DOHH2 (cell line): ENCODE measurements around the gene GLRA2.
"Not testable (repeated sequence)": the region's sequence is repeated elsewhere in the genome, so short reads cannot be mapped to it uniquely, and the experiment has no call there.

Experiments
- H3F3A ChIP-seq: fragments of 200-600 bp; sonication (generic), shearing (Covaris generic); 2 replicates; pipeline ENCODE4 v1.6.0; 2016; ENCODE audit warnings: antibody characterized with exemption, mild to moderate bottlenecking; ENCODE audit not compliant: control insufficient read depth, insufficient read depth
- H3K27ac ChIP-seq: fragments of 200-600 bp; sonication (generic); 2 replicates; pipeline ENCODE4 v1.5.1; 2014; ENCODE audit warnings: low read depth, mild to moderate bottlenecking, low read length, moderate library complexity
- H3K27me3 ChIP-seq: fragments of 200-600 bp; sonication (generic); 2 replicates; pipeline ENCODE4 v1.6.1; 2014; ENCODE audit warnings: mild to moderate bottlenecking, low read length, mixed read lengths; ENCODE audit not compliant: control insufficient read depth
- H3K36me3 ChIP-seq: fragments of 200-600 bp; sonication (generic); 2 replicates; pipeline ENCODE4 v1.6.1; 2014; ENCODE audit warnings: mild to moderate bottlenecking, low read length, moderate library complexity, mixed read lengths; ENCODE audit not compliant: control insufficient read depth
- H3K4me1 ChIP-seq: fragments of 200-600 bp; sonication (generic); 2 replicates; pipeline ENCODE4 v1.6.1; 2014; ENCODE audit warnings: mild to moderate bottlenecking, low read length, mixed read lengths; ENCODE audit not compliant: control insufficient read depth
- H3K4me2 ChIP-seq: fragments of 200-600 bp; sonication (generic); 2 replicates; pipeline ENCODE4 v1.6.0; 2014; ENCODE audit warnings: mild to moderate bottlenecking, low read length, moderate library complexity
- H3K4me3 ChIP-seq: fragments of 200-600 bp; sonication (generic); 2 replicates; pipeline ENCODE4 v1.5.1; 2014; ENCODE audit warnings: mild to moderate bottlenecking, low read length, mixed read lengths
- H3K79me2 ChIP-seq: fragments of 200-600 bp; sonication (generic); 2 replicates; pipeline ENCODE4 v1.6.1; 2014; ENCODE audit warnings: mild to moderate bottlenecking, low read length, mixed read lengths; ENCODE audit not compliant: control insufficient read depth
- H3K9me2 ChIP-seq: fragments of 200-600 bp; sonication (generic); replicated peaks from 2 replicates; pipeline ENCODE4 v1.6.1; 2014; ENCODE audit warnings: mild to moderate bottlenecking, low read length, mixed read lengths; ENCODE audit not compliant: control insufficient read depth
- H3K9me3 ChIP-seq: fragments of 200-600 bp; sonication (generic); 2 replicates; pipeline ENCODE4 v1.6.1; 2014; ENCODE audit warnings: antibody characterized with exemption, low read length, mixed read lengths; ENCODE audit not compliant: control insufficient read depth, insufficient read depth
- H4K20me1 ChIP-seq: fragments of 200-600 bp; sonication (generic); 2 replicates; pipeline ENCODE4 v1.6.0; 2014; ENCODE audit warnings: low read depth, mild to moderate bottlenecking, antibody characterized with exemption, low read length, moderate library complexity; ENCODE audit not compliant: control insufficient read depth, insufficient read depth
- CTCF ChIP-seq: fragments of 200-600 bp; sonication (generic); IDR thresholded peaks from one replicate; pipeline ENCODE4 v1.5.1; 2014; ENCODE audit warnings: antibody characterized with exemption, mild to moderate bottlenecking, low read depth, low read length; ENCODE audit not compliant: poor library complexity, severe bottlenecking
- EZH2phosphoT487 ChIP-seq: fragments of 200-600 bp; sonication (generic); IDR thresholded peaks from 2 replicates; pipeline ENCODE4 v1.6.1; 2017; ENCODE audit warnings: borderline replicate concordance, mild to moderate bottlenecking, antibody characterized with exemption, low read length, moderate library complexity, mixed read lengths

The GLRA2 gene

DNA sequence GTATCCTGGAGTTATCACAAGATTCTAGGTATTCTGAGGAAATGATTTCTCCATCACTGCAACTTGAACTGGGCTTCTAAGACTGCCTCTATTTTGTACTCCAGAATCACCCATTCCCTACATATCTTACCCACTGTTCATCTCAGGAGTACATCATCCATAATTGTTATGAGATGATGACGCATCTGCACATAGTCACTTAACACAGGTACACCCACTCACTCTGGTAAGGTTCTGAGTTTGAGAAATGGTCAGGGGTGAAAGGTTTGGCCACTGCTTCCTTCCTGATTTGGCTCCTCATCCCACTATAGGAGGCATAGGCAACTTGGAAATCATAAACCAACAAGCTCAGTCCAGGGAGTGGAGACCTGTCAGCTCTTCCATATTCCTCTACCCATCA is 143.9 kb downstream of the GLRA2 start:
- Histone ChIP-seq H3K4me2 (peak overlapping the region; percentile 19; the same call in 1 of the 2 replicates), H3K9me2 (no peaks in the 10 kb centered on the region), H4K20me1 (no peaks in the 10 kb centered on the region), H3K9me3 (no peaks in the 10 kb centered on the region), H3K36me3 (no peaks in the 10 kb centered on the region), H3K4me1 (peaks cover 32% of the 10 kb centered on the region), H3K4me3 (no peak overlapping the region), H3F3A (no peaks in the 10 kb centered on the region), H3K79me2 (no peaks in the 10 kb centered on the region), H3K27ac (no peak overlapping the region), H3K27me3 (no peaks in the 10 kb centered on the region)
- TF ChIP-seq CTCF (no peak), EZH2phosphoT487 (no peak)

- no peaks in the 10 kb centered on the region for H3K36me3 ChIP-seq
- TF ChIP-seq EZH2phosphoT487 (no peak), CTCF (no peak)
- H3K4me1 ChIP-seq: peaks cover 32% of the 10 kb centered on the region
- H3F3A ChIP-seq: no peaks in the 10 kb centered on the region
- H3K4me3 ChIP-seq: no peak overlapping the region
- H3K9me2 ChIP-seq: no peaks in the 10 kb centered on the region
- no peaks in the 10 kb centered on the region for H3K79me2 ChIP-seq
- H3K9me3 ChIP-seq: no peaks in the 10 kb centered on the region
- no peaks in the 10 kb centered on the region for H4K20me1 ChIP-seq
- H3K27ac ChIP-seq: no peak overlapping the region
- H3K4me2 ChIP-seq: peak overlapping the region; percentile 19; the same call in 1 of the 2 replicates
- H3K27me3 ChIP-seq: no peaks in the 10 kb centered on the region
Measured at GRCh38 chrX:14673764-14674163, 144.4 kb downstream of the GLRA2 start.

DNA sequence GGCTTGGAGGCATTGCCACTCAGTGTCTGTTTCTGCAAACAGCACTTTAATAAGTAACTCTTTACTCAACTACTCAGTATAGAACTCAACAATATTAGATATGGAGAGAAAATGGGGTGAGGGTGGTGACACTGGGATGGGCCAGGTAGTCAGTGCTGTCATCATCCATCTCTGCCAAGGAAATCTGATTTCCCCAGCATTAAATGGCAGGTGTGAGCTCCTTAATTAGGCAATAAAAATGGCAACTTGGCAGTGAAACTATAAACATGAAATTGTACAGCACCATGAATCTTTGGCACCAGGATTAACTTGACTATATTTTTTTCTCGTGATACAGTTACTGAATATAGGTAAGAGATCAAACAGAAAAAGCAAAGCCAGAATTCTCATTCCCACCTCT is 146.2 kb downstream of the GLRA2 start:
- Histone ChIP-seq H3K9me2 (no peaks in the 10 kb centered on the region), H3K4me3 (no peak overlapping the region), H3K4me2 (no peak overlapping the region), H3K4me1 (peaks cover 29% of the 10 kb centered on the region), H4K20me1 (no peaks in the 10 kb centered on the region), H3F3A (no peaks in the 10 kb centered on the region), H3K27ac (no peak overlapping the region), H3K27me3 (no peaks in the 10 kb centered on the region), H3K36me3 (no peaks in the 10 kb centered on the region), H3K79me2 (no peaks in the 10 kb centered on the region), H3K9me3 (no peaks in the 10 kb centered on the region)
- no peak for TF ChIP-seq EZH2phosphoT487
- no peak for TF ChIP-seq CTCF

DNA sequence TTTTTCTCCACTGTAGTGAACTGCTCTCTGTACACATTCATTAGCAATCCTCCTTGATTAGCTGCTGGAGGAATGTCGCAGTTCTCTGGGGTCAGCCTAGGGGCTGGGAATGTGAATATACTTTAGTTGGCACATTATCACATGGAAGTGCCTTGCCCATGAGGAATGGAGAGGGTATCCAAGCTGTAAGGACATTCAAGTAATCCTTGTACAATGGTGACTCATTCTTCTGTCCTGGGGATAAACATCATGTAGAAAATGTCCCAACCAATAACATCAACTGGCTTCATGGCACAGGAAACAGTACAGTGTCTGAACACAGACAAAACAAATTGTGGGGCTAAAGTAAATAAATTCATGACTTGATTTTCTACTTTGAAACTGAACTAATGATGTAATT is 147.1 kb downstream of the GLRA2 start:
- no peaks in the 10 kb centered on the region for H4K20me1 ChIP-seq
- no peak for TF ChIP-seq CTCF
- TF ChIP-seq EZH2phosphoT487: no peak
- H3K79me2 ChIP-seq: no peaks in the 10 kb centered on the region
- no peaks in the 10 kb centered on the region for H3K36me3 ChIP-seq
- no peaks in the 10 kb centered on the region for H3K27me3 ChIP-seq
- H3K9me3 ChIP-seq: no peaks in the 10 kb centered on the region
- H3F3A ChIP-seq: no peaks in the 10 kb centered on the region
- H3K9me2 ChIP-seq: no peaks in the 10 kb centered on the region
- peaks cover 19% of the 10 kb centered on the region for H3K4me1 ChIP-seq
- no peak overlapping the region for H3K27ac ChIP-seq
- no peak overlapping the region for H3K4me3 ChIP-seq
- H3K4me2 ChIP-seq: no peak overlapping the region

DNA sequence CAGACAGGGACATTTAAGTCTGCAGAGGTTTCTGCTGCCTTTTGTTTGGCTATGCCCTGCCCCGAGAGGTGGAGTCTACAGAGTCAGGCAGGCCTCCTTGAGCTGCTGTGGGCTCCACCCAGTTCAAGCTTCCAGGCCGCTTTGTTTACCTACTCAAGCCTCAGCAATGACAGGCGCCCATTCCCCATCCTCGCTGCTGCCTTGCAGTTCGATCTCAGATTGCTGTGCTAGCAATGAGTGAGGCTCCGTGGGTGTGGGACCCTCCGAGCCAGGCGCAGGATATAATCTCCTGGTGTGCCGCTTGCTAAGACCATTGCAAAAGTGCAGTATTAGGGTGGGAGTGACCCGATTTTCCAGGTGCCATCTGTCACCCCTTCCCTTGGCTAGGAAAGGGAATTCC is 159.0 kb downstream of the GLRA2 start:
- not testable (repeated sequence) for H3K27ac ChIP-seq, H3K4me2 ChIP-seq, H3K9me2 ChIP-seq, H3K4me3 ChIP-seq, H3K4me1 ChIP-seq, H3K27me3 ChIP-seq, H4K20me1 ChIP-seq, H3K9me3 ChIP-seq, H3K36me3 ChIP-seq, H3F3A ChIP-seq, H3K79me2 ChIP-seq
